Activated effector memory CD4-positive, alpha-beta T cell treated with anti-CD3 and anti-CD28 coated beads, Interleukin-2, amount 50 U/mL, for 16 hours (primary cell): Measurements from ENCODE around the gene PCDHGA3.
"Not testable (repeated sequence)": the region's sequence is repeated elsewhere in the genome, so short reads cannot be mapped to it uniquely, and the experiment has no call there.

Experiments used
- DNase-seq: peaks from one replicate; pipeline ENCODE4 v3.0.0-alpha.2; 2020

The PCDHGA3 gene

DNA sequence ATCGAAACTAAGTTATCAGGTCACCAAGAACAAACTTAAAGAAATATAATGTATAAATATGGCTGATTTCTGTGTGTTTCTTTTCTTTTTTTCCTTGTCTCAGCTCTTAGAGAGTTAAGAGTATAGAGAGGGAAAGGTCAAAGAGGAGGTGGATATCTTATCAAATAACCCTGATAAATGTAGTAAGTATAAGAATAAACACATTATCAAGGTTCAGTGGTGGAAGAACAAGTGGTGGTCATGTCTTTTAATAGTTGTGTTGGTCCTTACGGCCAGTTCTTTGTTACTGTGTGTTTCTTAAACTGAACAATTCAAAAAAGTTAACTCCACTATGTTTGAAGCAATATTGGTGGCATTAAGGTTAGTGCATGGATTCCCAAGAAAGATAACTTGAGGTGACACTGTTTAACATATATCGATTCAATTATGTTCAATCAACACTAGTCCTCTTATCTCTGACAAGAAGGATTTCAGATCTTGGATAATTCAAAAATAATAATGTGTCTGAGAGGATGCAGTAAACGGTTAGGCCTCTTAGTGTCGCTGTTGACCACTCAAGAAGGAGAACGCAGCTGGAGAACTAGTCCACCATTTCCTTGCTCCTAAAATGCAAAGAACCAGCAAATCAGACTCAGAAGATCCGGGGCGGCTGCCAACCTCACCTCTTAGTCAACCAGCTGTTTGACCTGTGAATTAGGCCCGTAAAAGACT lies at the start of gene PCDHGA3:
Gene PCDHGA3 (plus strand): TSS at position 588 of the 711 bp plus-strand sequence. CDS start 205 bp downstream, outside the sequence.
- DNase-seq = no peak

DNA sequence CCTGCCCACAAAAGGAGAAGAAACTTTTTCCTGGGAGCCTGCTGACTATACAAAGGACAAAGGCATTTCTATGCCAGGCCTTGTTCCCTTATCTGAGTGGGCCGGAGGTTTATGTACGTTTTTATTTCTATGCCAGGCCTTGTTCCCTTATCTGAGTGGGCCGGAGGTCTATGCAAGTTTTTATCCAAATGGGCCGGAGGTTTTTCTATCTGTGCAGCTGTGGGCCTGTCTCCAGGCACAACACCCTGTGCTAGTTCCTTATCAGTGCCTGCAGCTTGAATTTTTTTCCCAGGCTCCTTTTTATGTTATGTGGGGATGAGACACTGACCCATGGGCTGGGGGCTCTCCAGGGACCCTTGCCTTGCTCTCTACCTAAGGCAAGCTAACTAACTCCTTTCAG lies 45.3 kb upstream of the PCDHGA3 start:
- DNase-seq = no peak

DNA sequence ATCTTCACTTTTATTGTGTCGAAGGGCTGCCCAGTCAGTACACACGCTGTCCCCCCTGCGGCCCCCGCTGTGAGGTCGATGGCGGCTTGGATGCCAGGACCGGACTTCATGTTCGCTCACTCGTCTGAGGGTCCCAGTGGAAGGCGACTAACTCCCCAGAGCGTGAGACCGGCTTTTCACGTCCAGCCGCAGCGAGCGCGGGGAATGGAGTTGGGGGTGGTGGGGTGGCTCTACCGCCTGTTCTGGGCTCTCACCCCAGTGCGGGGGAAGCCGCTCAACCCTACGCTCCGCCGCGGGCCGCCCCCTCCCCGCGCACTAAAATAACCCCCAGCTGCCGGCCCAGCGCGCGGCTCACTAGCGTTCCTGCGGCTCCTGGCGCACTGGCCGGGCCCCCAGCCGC lies 39.9 kb upstream of the PCDHGA3 start, which contains the start of gene SLC25A2:
Gene SLC25A2 (minus strand): TSS at position 294 of the 400 bp plus-strand sequence. CDS start 184 bp downstream, at position 110.
- DNase-seq = no peak

DNA sequence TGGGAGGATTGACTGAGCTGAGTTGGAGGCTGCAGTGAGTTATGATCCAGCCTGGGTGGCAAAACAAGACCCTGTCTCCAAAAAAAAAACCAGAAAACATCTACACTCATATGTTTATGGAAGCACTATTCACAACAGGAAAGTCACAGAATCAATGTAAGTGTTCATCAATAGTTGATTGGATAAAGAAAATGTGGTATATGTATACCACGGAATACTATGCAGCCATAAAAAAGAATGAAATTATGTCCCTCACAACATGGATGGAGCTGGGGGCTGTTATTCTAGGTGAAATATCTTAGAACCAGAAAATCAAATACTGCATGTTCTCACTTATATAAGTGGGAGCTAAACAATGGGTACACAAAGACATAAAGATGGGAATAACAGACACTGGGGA lies 37.0 kb upstream of the PCDHGA3 start:
- DNase-seq = no peak

- no peak for DNase-seq
Measured at GRCh38 chr5:141313711-141314110, 29.9 kb upstream of the PCDHGA3 start.

DNA sequence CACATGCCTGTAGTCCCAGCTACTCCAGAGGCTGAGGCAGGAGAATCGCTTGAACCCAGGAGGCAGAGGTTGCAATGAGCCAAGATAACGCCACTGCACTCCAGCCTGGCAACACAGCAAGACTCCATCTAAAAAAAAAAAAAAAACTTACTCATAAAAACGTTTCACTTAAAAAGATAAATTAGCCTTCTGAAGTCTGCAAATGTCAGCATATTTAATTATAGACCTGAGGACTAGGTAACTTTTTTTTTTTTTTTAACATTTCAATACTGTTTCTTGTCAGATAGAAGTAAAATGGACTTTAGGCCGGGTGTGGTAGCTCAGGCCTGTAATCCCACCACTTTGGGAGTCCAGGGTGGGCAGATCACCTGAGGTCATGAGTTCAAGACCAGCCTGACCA lies 26.7 kb upstream of the PCDHGA3 start:
- not testable (repeated sequence) for DNase-seq

GRCh38 chr5:141319202-141319601 lies 24.4 kb upstream of the PCDHGA3 start:
- no peak for DNase-seq

DNA sequence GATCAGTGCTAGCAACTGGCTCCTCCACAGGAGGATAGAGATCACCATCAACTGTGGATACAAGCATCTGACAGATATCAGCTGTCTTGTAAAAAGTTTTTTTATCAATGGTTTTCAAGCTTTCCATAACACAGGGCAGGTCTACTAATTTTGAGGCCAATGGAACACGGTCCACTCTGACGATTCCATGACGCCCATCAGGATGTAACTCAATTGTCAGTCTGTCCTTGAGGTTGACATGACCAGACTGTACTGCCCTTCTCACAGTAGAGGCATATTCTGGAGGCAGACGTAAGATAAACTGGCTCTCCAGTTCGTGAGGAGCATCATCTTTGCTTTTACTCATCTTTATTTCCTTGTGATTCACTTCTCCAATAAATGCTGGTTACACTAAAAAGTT lies 23.9 kb upstream of the PCDHGA3 start:
- no peak for DNase-seq

DNA sequence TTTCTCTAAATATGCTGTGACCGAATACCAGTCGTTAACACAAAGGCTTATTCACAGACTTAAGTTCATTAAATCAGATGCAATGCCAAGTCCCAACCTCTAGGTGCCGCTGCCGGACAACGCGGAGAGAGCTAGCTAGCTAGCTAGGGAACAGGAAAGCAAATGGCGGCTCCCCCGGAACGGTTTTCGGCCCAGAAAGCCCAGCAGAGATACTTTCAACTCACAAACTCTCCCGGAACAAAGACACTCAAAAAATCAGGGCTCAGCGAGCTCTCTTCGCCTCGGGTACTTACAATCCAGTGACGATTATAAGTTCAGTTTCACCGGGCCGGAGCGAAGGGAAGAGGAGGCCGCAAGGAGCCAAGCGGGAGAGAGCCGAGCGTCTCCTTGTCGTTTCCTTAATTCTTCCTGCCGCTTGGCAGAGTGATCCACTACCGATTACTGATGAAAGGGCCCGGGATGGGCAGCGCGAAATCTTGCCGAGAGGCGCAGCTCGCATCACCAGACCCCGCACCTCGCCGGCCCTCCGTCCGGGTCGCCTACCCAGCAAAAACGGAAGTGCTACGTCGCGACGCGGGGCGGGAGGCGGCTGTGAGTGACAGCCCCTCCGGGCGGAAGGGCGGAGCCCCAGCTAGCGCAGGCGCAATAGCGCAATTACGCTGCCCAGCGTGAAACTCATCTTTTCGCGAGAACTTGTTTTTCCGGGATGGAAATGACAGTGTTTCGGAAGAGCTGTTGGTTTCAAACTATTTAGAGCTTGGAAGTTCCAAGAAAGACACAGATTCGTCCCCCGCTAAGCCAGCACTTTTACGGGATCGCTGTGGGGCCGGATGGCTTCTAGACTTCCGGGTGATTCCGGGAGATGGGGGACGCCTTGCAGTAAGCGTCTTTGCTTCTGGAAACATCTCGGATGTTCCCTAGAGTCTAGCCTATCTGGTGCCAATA lies 23.1 kb upstream of the PCDHGA3 start, which contains the start of gene TAF7:
Gene TAF7 (minus strand): TSS at position 560 of the 945 bp plus-strand sequence. CDS start 740 bp downstream, outside the sequence.
- peak; percentile 97 for DNase-seq

DNA sequence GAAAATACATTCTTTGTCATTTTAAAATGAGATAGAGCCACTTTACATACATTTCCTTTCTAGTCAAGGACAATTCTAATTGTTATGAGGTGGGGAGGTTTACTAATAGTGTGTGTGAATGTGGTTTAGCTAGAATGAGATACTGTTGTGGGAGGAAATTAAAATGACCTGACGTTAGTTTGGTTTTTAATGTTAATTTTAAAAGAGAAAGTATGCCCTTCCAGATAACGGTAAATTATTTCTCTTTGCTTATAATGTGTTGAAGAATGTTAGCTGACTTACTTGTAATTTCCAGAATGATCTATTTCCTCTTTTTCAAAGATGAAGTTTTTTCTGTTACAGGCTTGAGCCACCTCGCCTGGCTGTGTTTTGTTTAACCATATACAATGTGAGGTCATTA lies 21.4 kb upstream of the PCDHGA3 start:
- no peak for DNase-seq

DNA sequence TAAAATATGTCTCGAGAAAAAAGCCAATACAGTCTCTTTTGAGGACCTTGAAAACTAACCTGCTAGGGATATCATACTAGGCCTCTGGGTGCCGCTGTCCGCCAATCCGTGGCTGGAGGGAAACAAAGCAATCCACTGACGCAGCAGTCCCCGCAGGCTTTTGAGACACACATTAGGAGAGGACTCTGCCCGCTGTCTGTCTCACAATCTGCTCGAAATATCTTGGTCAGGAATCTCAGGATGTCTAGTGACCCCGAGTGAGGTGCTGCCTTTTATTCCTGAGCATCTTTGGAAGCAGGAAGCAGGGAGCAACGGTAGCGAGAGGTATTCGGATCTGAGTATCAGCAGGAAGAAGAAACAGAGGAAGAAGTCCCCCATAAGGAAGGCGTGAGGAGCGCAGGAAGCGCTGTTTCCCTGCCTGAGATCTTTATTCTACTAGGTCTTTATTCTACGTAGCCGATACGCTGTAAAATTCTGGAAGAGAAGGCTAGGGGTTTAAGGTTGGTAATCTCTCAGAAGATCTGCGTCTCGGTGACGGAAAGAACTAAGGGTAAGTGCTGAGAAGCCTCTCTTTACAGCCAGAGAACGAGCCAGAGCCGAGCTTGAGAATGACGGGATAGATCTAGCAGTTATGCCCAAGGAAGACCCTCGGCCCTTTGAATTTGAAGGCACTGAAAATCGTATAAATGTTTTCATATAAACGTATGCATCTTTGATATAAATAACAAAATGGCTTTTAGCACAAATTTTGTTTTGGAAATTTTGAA lies 17.4 kb upstream of the PCDHGA3 start:
- peak; percentile 90 for DNase-seq

- DNase-seq = no peak
Measured at GRCh38 chr5:141328231-141328630, 15.4 kb upstream of the PCDHGA3 start.

GRCh38 chr5:141330299-141331080 lies 13.1 kb upstream of the PCDHGA3 start, which contains the start of gene PCDHGA1:
TSS of gene PCDHGA1 (plus strand) at chr5:141330514.
- DNase-seq = peak; percentile 70

DNA sequence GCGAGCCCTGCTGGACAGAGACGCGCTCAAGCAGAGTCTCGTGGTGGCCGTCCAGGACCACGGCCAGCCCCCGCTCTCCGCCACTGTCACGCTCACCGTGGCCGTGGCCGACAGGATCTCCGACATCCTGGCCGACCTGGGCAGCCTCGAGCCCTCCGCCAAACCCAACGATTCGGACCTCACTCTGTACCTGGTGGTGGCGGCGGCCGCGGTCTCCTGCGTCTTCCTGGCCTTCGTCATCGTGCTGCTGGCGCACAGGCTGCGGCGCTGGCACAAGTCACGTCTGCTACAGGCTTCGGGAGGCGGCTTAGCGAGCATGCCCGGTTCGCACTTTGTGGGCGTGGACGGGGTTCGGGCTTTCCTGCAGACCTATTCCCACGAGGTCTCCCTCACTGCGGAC lies 11.1 kb upstream of the PCDHGA3 start:
- DNase-seq = not testable (repeated sequence)

- no peak for DNase-seq
Measured at GRCh38 chr5:141338538-141339306, 4.9 kb upstream of the PCDHGA3 start, which contains the start of gene PCDHGA2. TSS of gene PCDHGA2 (plus strand) at chr5:141338760.

- not testable (repeated sequence) for DNase-seq
Measured at GRCh38 chr5:141340781-141341354, 2.8 kb upstream of the PCDHGA3 start.

DNA sequence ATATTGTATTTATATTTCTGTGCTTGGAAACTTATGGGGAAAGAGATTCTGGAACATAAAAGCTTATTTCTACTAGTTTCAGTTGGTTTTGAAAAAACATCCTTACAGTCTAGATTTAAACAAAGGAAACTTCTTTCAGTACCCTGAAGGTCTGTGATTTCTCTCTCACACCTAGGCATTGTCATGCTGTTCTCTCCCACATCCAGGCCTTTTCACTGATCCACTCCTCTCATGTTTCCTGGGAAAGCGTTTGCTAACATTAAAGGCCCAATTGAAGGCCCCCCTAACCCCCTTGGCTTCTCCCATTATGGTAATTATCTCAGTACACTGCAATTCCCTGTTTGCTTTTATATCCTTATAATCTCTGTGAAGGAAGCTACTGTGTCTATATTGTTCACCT lies 856 bp upstream of the PCDHGA3 start:
- DNase-seq = no peak

GRCh38 chr5:141343953-141344463 lies 379 bp downstream of the PCDHGA3 start:
- no peak for DNase-seq

- DNase-seq = no peak
Measured at GRCh38 chr5:141345327-141345726, 1.7 kb downstream of the PCDHGA3 start.

GRCh38 chr5:141346017-141346416 lies 2.4 kb downstream of the PCDHGA3 start:
- DNase-seq = not testable (repeated sequence)
